CD14-positive monocyte (primary cell): ENCODE data around the gene PCGF3. TPM values are rescaled to one million over a fixed set of nuclear protein-coding genes. Genes with fewer than 3 reads are reported as not detected.

Source experiments
- DNase-seq, 3 donors: peaks; one replicate each; pipeline ENCODE4 v3.0.0-alpha.2; 2011 to 2022
- H2AFZ ChIP-seq: 2 replicates; pipeline ENCODE4 v1.6.0; 2012; ENCODE audit warnings: mild to moderate bottlenecking, low read depth, low read length, inconsistent platforms; ENCODE audit not compliant: insufficient read depth, poor library complexity, severe bottlenecking
- H3K27ac ChIP-seq, 2 donors: 1 replicate in 1 of 2; 2 replicates in 1 of 2; pipeline ENCODE4 v1.5.1; 2012 to 2013; ENCODE audit warnings: low read length in 2 of 2, control low read depth in 1 of 2, inconsistent platforms in 1 of 2, low read depth in 1 of 2, mild to moderate bottlenecking in 1 of 2
- H3K27me3 ChIP-seq, 2 donors: one replicate each; pipeline versions ENCODE4 v1.6.0 to v1.6.1; 2011 to 2013; ENCODE audit warnings: low read length in 2 of 2; ENCODE audit not compliant: control insufficient read depth in 2 of 2, insufficient read depth in 2 of 2
- H3K36me3 ChIP-seq, 2 donors: replicated peaks in 1 of 2; 1 replicate in 1 of 2; 2 replicates in 1 of 2; pipeline versions ENCODE4 v1.5.1 to v1.6.1; 2012 to 2013; ENCODE audit warnings: low read length in 2 of 2, control low read depth in 1 of 2, inconsistent platforms in 1 of 2, mild to moderate bottlenecking in 1 of 2; ENCODE audit not compliant: insufficient read depth in 2 of 2, control insufficient read depth in 1 of 2
- H3K4me1 ChIP-seq, 2 donors: 1 replicate in 1 of 2; 2 replicates in 1 of 2; pipeline versions ENCODE4 v1.5.1 to v1.6.1; 2012 to 2013; ENCODE audit warnings: low read length in 2 of 2, control low read depth in 1 of 2, inconsistent platforms in 1 of 2, mild to moderate bottlenecking in 1 of 2, moderate library complexity in 1 of 2; ENCODE audit not compliant: insufficient read depth in 2 of 2, control insufficient read depth in 1 of 2
- H3K4me2 ChIP-seq: replicated peaks from 2 replicates; pipeline ENCODE3; 2012; ENCODE audit warnings: low read length, moderate library complexity, mild to moderate bottlenecking; ENCODE audit not compliant: poor library complexity, severe bottlenecking; ENCODE audit errors: extremely low read depth
- H3K4me3 ChIP-seq, 3 experiments: fragments of 200-600 bp in 1 of 3; sonication (generic) in 1 of 3; replicated peaks in 1 of 3; 1 replicate in 2 of 3; 2 replicates in 1 of 3; pipeline ENCODE4 v1.5.1; 2011 to 2013; ENCODE audit warnings: low read length in 3 of 3, mild to moderate bottlenecking in 3 of 3, control low read depth in 2 of 3, low read depth in 2 of 3, inconsistent platforms in 1 of 3, moderate library complexity in 1 of 3
- H3K79me2 ChIP-seq: 2 replicates; pipeline ENCODE4 v1.6.0; 2012; ENCODE audit warnings: mild to moderate bottlenecking, control low read depth, inconsistent platforms, low read length, moderate library complexity; ENCODE audit not compliant: insufficient read depth
- H3K9ac ChIP-seq: 2 replicates; pipeline ENCODE4 v1.6.0; 2017; ENCODE audit warnings: low read length, mild to moderate bottlenecking; ENCODE audit not compliant: insufficient read depth, poor library complexity, severe bottlenecking
- H3K9me3 ChIP-seq, 2 donors: replicated peaks in 1 of 2; 1 replicate in 1 of 2; 2 replicates in 1 of 2; pipeline versions ENCODE4 v1.5.1 to v1.6.1; 2012 to 2013; ENCODE audit warnings: low read length in 2 of 2, control low read depth in 1 of 2; ENCODE audit not compliant: control insufficient read depth in 1 of 2, insufficient read depth in 1 of 2
- H4K20me1 ChIP-seq: 2 replicates; pipeline ENCODE4 v1.6.0; 2012; ENCODE audit warnings: mild to moderate bottlenecking, low read length, control low read depth, moderate library complexity; ENCODE audit not compliant: insufficient read depth
- H3K27ac Mint-ChIP-seq, 7 donors: one replicate each; pipeline ENCODE4 v1.8.0; 2020; ENCODE audit warnings: mild to moderate bottlenecking in 7 of 7, mixed read lengths in 7 of 7, moderate library complexity in 6 of 7, inconsistent platforms in 2 of 7
- H3K27me3 Mint-ChIP-seq, 3 donors: one replicate each; pipeline ENCODE4 v1.8.0; 2021 to 2022; ENCODE audit warnings: low read depth in 3 of 3, mild to moderate bottlenecking in 3 of 3, mixed read lengths in 3 of 3, moderate library complexity in 3 of 3, inconsistent platforms in 1 of 3
- H3K36me3 Mint-ChIP-seq, 2 donors: one replicate each; pipeline ENCODE4 v1.8.0; 2020; ENCODE audit warnings: mixed read lengths in 2 of 2, inconsistent platforms in 1 of 2, mild to moderate bottlenecking in 1 of 2
- H3K4me1 Mint-ChIP-seq: one replicate; pipeline ENCODE4 v1.8.0; 2020; ENCODE audit warnings: mild to moderate bottlenecking, mixed read lengths
- H3K4me3 Mint-ChIP-seq, 2 donors: one replicate each; pipeline ENCODE4 v1.8.0; 2020; ENCODE audit warnings: mild to moderate bottlenecking in 2 of 2, mixed read lengths in 2 of 2, moderate library complexity in 1 of 2
- H3K9me3 Mint-ChIP-seq, 7 donors: one replicate each; pipeline ENCODE4 v1.8.0; 2020 to 2022; ENCODE audit warnings: mixed read lengths in 7 of 7, mild to moderate bottlenecking in 6 of 7, moderate library complexity in 6 of 7, inconsistent platforms in 2 of 7
- WGBS: methylation state at CpG from one replicate; pipeline ENCODE4 v1.1.5; 2013; ENCODE audit warnings: missing lambda C conversion rate; ENCODE audit not compliant: insufficient coverage; 5-methylcytosine and 5-hydroxymethylcytosine counted together
- intact Hi-C, 2 donors: fragments of 100-400 bp; cut with micrococcal nuclease; formaldehyde crosslinking; loops; one replicate each; pipeline versions ENCODE4 v1.15.0 to v1.15.1; 2023
- polyA plus RNA-seq, 3 donors: library from polyadenylated mRNA; depleted of rRNA in 1 of 3; unstranded in 2 of 3; stranded (reverse) in 1 of 3; fragments of 300-500 nt in 2 of 3; fragments of >200 nt in 1 of 3; fragmentation: Illumina TruSeq in 2 of 3; gene quantifications; 1 replicate in 2 of 3; 2 replicates in 1 of 3; pipeline ENCODE4 v1.2.3, GENCODE V29; 2012 to 2021
- TF ChIP-seq, protein P1 (sequence below): fragments of 200-600 bp; IDR thresholded peaks from one replicate; pipeline ENCODE4 v1.8.0; 2022; ENCODE audit warnings: antibody characterized with exemption, mild to moderate bottlenecking

Gene PCGF3
- polyA plus RNA-seq, 3 donors: 7.0 to 163 (median 8.3) TPM

DNA sequence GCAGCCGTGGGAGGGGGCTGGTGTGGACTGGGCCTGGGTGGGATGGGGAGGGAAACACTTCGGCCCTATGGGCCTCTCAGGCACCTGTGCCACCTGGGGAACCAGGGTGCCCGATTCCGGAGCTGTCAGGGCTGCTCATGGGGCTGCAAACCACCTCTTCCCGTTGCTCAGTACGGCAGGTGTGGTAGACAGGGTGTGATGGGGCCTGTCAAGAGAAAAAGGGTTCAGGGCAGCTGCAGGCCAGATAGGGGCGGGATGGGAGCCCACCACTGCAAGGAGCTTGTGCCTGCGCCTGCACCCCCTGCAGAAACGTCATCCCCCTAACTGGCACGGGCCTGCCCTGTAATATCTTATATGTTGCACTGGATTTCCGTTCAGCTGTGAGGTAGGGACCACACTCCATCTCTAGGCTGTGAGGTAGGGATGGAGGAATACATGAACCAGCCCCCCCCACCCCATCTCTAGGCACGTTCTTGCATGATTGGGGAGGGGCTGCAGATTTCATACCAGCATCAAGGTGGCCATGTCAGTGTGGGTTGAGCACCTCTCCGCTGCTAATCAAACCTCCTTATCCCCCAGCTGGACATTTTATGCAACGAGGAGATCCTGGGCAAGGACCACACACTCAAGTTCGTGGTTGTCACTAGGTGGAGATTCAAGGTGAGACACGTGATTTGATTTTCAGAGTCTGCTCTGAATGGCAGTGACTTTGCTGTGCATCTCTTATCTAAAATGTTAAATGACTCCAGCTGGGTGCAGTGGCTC lies 59.0 kb downstream of the PCGF3 start:
- Mint-ChIP-seq H3K36me3 (peaks cover 68 to 84% of the 10 kb centered on the region in 2 donors), H3K4me3 (no peak overlapping the region), H3K9me3 (peaks cover 0 to 15% (median 11%) of the 10 kb centered on the region in 7 donors), H3K27me3 (peaks cover 0 to 5% (median 0%) of the 10 kb centered on the region in 3 donors), H3K27ac (peak overlapping the region in 5 of 7 donors; percentile 33 to 76 (median 61)), H3K4me1 (peaks cover 18% of the 10 kb centered on the region)
- no peak overlapping the region for H3K4me2 ChIP-seq
- no peak overlapping the region for H3K9ac ChIP-seq
- H4K20me1 ChIP-seq: peaks cover 99% of the 10 kb centered on the region
- peaks cover 37 to 87% of the 10 kb centered on the region in 2 donors for H3K36me3 ChIP-seq
- H3K27ac ChIP-seq: no peak overlapping the region
- no peak overlapping the region for H3K4me3 ChIP-seq
- TF ChIP-seq, protein P1, sequence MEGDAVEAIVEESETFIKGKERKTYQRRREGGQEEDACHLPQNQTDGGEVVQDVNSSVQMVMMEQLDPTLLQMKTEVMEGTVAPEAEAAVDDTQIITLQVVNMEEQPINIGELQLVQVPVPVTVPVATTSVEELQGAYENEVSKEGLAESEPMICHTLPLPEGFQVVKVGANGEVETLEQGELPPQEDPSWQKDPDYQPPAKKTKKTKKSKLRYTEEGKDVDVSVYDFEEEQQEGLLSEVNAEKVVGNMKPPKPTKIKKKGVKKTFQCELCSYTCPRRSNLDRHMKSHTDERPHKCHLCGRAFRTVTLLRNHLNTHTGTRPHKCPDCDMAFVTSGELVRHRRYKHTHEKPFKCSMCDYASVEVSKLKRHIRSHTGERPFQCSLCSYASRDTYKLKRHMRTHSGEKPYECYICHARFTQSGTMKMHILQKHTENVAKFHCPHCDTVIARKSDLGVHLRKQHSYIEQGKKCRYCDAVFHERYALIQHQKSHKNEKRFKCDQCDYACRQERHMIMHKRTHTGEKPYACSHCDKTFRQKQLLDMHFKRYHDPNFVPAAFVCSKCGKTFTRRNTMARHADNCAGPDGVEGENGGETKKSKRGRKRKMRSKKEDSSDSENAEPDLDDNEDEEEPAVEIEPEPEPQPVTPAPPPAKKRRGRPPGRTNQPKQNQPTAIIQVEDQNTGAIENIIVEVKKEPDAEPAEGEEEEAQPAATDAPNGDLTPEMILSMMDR: no peak
- no peak for DNase-seq
- H3K9me3 ChIP-seq: peaks cover 0 to 4% of the 10 kb centered on the region in 2 donors
- H3K79me2 ChIP-seq: peaks cover 21% of the 10 kb centered on the region
- 93% methylated on average over 9 of the region's 16 CpGs for WGBS
- no peaks in the 10 kb centered on the region for H3K27me3 ChIP-seq
- intact Hi-C loops: no loop called here
- peaks cover 10 to 16% of the 10 kb centered on the region in 2 donors for H3K4me1 ChIP-seq
- H2AFZ ChIP-seq: no peak overlapping the region

DNA sequence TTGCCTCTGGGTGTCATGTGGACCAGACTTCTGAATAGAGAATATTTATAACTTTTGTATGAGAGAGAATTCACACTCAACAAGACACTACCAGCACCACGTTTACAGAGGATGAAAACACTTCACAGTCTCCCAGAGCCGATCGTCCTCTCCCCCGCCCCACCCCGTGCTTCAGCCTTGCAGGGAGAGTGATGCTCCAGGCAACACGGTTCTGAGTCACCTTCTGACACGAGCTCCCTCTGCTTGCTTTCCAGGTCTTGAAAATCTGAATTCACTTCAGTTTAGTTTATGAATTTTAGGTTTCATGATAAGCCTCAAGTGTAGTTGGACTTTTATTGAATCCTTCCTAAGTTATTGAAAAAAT lies 60.5 kb downstream of the PCGF3 start:
- peaks cover 99% of the 10 kb centered on the region for H4K20me1 ChIP-seq
- H3K27me3 Mint-ChIP-seq: peaks cover 0 to 3% (median 0%) of the 10 kb centered on the region in 3 donors
- H3K79me2 ChIP-seq: peaks cover 36% of the 10 kb centered on the region
- H3K36me3 ChIP-seq: peaks cover 39 to 90% of the 10 kb centered on the region in 2 donors
- intact Hi-C loops: no loop called here
- no peak overlapping the region for H3K4me3 Mint-ChIP-seq
- no peak overlapping the region for H3K4me3 ChIP-seq
- peaks cover 64 to 86% of the 10 kb centered on the region in 2 donors for H3K36me3 Mint-ChIP-seq
- H3K27ac Mint-ChIP-seq: peak overlapping the region in 5 of 7 donors; percentile 5 to 61 (median 40)
- peaks cover 11% of the 10 kb centered on the region for H3K4me1 Mint-ChIP-seq
- peak overlapping the region in 1 of 2 donors; percentile 56 for H3K27ac ChIP-seq
- DNase-seq: no peak
- no peak overlapping the region for H3K4me2 ChIP-seq
- no peak overlapping the region for H2AFZ ChIP-seq
- H3K9me3 ChIP-seq: no peaks in the 10 kb centered on the region
- peaks cover 6 to 12% of the 10 kb centered on the region in 2 donors for H3K4me1 ChIP-seq
- no peak overlapping the region for H3K9ac ChIP-seq
- H3K27me3 ChIP-seq: no peaks in the 10 kb centered on the region
- H3K9me3 Mint-ChIP-seq: peaks cover 0 to 9% (median 2%) of the 10 kb centered on the region in 7 donors
- TF ChIP-seq, protein P1: no peak
- 81% methylated on average over 6 of the region's 7 CpGs for WGBS
